Activated CD8-positive, alpha-beta T cell treated with anti-CD3 and anti-CD28 coated beads for 36 hours (primary cell): Measurements from ENCODE around the gene CLHC1. TPM values are rescaled to one million over a fixed set of nuclear protein-coding genes. Genes with fewer than 3 reads are reported as not detected.

ENCODE experiments used
- ATAC-seq: fragments of 200-7000 bp; cut with Tn5 transposase; one replicate; pipeline ENCODE4 v1.10.0; 2021; ENCODE audit warnings: mild to moderate bottlenecking, moderate library complexity
- CTCF ChIA-PET: fragments of 350-600 bp; sonication (Branson Sonifier 250); formaldehyde crosslinking; loops from one replicate; lab custom pipeline; 2021; ENCODE audit warnings: antibody characterized with exemption; lab: Charles Lee
- POLR2A ChIA-PET: fragments of 350-600 bp; sonication (Branson Sonifier 250); formaldehyde crosslinking; loops from one replicate; lab custom pipeline; 2021; ENCODE audit warnings: antibody characterized with exemption; lab: Charles Lee
- DNase-seq: peaks from one replicate; pipeline ENCODE4 v3.0.0-alpha.2; 2020
- H3K27ac Mint-ChIP-seq: one replicate; pipeline ENCODE4 v1.8.0; 2021; ENCODE audit warnings: mild to moderate bottlenecking, mixed read lengths
- H3K27me3 Mint-ChIP-seq: one replicate; pipeline ENCODE4 v1.8.0; 2021; ENCODE audit warnings: mixed read lengths
- H3K36me3 Mint-ChIP-seq: one replicate; pipeline ENCODE4 v1.8.0; 2021; ENCODE audit warnings: low read depth, mixed read lengths
- H3K4me1 Mint-ChIP-seq: one replicate; pipeline ENCODE4 v1.8.0; 2021; ENCODE audit warnings: low read depth, mixed read lengths
- H3K4me3 Mint-ChIP-seq: one replicate; pipeline ENCODE4 v1.8.0; 2021; ENCODE audit warnings: mild to moderate bottlenecking, moderate library complexity, mixed read lengths
- H3K9me3 Mint-ChIP-seq: one replicate; pipeline ENCODE4 v1.8.0; 2021; ENCODE audit warnings: mixed read lengths
- intact Hi-C: fragments of 100-400 bp; cut with micrococcal nuclease; formaldehyde crosslinking; loops from one replicate; pipeline ENCODE4 v1.10.0; 2022
- total RNA-seq, 2 experiments: library from RNA; stranded (reverse); gene quantifications; one replicate each; pipeline ENCODE4 v1.2.3, GENCODE V29; 2021
- TF ChIP-seq, protein P1 (sequence below): fragments of 200-600 bp; IDR thresholded peaks from one replicate; pipeline ENCODE4 v1.8.0; 2022; ENCODE audit warnings: antibody characterized with exemption, mild to moderate bottlenecking

Gene CLHC1
- total RNA-seq, 2 experiments from 2014 or later = 4.2 to 5.6 TPM

DNA sequence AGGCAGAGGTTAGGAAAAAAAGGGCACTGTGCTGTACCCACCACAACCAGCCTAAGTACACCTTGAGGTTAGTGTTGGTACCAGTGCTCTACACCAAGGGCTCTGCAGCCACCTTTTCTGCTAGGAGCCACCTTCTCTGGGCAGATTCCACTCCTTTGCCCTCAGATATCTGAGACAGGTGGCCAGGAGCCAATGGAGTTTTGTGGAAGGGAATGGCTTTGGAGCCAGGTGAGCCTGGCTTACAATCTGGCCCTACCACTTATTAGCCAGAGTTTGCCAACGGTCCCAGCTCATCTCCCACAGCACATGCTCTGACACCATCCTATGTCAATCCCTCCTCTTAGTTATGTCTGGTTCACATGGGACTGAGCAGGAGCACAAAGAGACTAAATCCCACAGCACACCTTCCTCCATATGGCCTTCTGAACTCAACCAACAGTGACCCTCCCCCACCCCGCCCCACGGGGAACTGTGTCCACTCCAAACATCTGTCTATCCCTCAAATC, 77.5 kb downstream of the CLHC1 start:
- intact Hi-C loops = no loop called here
- ATAC-seq (no peak), DNase-seq (no peak)
- Mint-ChIP-seq H3K36me3 (no peaks in the 10 kb centered on the region), H3K27me3 (peaks cover 1% of the 10 kb centered on the region), H3K27ac (no peak overlapping the region), H3K9me3 (no peaks in the 10 kb centered on the region), H3K4me3 (no peak overlapping the region), H3K4me1 (peaks cover 4% of the 10 kb centered on the region)
- TF ChIP-seq, protein P1, sequence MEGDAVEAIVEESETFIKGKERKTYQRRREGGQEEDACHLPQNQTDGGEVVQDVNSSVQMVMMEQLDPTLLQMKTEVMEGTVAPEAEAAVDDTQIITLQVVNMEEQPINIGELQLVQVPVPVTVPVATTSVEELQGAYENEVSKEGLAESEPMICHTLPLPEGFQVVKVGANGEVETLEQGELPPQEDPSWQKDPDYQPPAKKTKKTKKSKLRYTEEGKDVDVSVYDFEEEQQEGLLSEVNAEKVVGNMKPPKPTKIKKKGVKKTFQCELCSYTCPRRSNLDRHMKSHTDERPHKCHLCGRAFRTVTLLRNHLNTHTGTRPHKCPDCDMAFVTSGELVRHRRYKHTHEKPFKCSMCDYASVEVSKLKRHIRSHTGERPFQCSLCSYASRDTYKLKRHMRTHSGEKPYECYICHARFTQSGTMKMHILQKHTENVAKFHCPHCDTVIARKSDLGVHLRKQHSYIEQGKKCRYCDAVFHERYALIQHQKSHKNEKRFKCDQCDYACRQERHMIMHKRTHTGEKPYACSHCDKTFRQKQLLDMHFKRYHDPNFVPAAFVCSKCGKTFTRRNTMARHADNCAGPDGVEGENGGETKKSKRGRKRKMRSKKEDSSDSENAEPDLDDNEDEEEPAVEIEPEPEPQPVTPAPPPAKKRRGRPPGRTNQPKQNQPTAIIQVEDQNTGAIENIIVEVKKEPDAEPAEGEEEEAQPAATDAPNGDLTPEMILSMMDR = no peak
- ChIA-PET CTCF (interaction anchor here (1.2 to 1.7 kb wide), 2 partner anchors 10 to 14 kb away, joined by 5 read pairs; no protein-coding TSS in a partner anchor), POLR2A (interaction anchor here (1.5 kb wide), 1 partner anchor 14 kb away, joined by 3 read pairs; no protein-coding TSS in a partner anchor)

DNA sequence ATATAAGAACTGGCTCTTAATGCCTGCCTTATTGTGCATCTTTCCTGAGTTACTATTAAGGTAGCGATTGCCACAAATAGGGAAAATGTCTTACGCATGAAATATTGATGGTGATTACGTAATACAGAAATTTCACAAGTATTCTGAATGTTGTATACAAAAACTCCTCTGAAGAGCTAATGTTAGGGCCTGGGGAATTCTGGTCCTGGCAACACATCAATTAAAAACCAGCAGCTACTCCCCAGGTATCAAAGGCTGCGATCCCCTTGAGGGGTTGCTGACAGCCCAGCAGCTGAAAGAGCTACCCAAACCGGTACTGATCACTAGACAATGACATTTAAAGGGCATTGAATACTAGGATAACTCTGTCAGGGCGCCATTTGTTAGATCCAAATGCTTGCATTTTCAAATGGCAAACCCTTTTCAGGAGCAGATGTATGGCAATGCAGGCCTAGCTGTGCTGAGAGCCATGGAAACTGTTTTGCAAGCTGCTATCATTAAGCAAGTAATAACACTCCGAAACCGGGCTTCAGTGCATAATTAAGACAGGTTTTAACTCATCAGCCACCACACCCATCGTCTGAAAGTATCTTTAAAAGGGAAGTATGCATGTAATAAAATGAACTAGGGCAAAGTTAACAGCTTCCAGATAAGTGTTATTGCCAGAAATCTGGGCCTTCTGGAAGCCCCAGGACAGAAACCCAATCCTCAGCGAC, 78.4 kb downstream of the CLHC1 start:
- TF ChIP-seq, protein P1 = no peak
- Mint-ChIP-seq H3K4me1 (peaks cover 4% of the 10 kb centered on the region), H3K4me3 (no peak overlapping the region), H3K27me3 (no peaks in the 10 kb centered on the region), H3K36me3 (no peaks in the 10 kb centered on the region), H3K27ac (no peak overlapping the region), H3K9me3 (no peaks in the 10 kb centered on the region)
- ChIA-PET CTCF (interaction anchor here (1.2 to 1.7 kb wide), 2 partner anchors 11 to 15 kb away, joined by 5 read pairs; no protein-coding TSS in a partner anchor), POLR2A (interaction anchor here (1.5 kb wide), 1 partner anchor 15 kb away, joined by 3 read pairs; no protein-coding TSS in a partner anchor)
- DNase-seq (no peak), ATAC-seq (no peak)
- intact Hi-C loops = no loop called here

DNA sequence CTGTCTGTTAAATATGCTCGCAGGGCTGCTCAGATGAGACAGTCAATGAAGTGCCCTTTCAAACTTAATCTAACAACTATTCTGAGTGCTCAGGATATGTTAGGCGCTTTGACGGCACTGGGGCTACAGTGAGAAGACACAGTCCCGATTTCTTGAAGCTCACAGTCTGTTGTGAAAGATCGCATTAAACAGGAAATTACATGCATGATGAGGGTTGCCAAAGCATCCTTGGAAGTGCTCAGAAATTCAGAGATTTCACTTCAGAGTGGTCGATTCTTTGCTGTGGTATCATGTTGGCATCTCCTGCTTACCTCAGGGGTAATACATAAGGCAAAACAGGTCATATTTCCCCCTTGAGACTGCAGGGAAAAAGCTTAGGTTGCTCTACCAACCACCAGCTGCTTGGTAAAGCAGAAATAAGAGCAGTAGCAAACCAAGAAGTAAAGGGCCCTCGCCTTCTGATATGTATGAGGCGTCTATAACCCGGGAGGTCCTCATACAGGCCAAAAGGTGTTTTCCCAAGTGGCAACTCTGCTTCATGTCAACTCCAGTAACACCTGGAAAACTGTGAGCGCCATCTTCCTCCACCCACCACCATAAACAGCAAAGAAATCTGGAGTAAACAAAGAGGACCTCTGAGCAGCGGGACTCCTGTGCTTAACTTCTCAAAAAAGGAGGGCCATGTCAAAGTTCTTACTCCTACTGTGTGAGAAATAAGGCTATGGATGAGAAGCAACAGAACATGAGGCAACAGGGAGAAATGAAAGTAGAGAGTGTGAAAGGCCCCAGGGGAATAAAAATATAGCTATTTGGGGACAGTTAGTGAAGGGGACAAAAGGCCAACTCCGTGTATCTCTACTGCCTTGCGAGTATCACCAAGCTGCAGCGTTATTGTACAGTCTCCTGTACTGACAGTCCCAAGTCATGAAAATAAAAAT, 79.3 kb downstream of the CLHC1 start:
- ATAC-seq (no peak), DNase-seq (no peak)
- TF ChIP-seq, protein P1 = no peak
- Mint-ChIP-seq H3K4me1 (peaks cover 4% of the 10 kb centered on the region), H3K36me3 (no peaks in the 10 kb centered on the region), H3K27ac (no peak overlapping the region), H3K9me3 (no peaks in the 10 kb centered on the region), H3K4me3 (no peak overlapping the region), H3K27me3 (no peaks in the 10 kb centered on the region)
- intact Hi-C loops = no loop called here
- ChIA-PET POLR2A (interaction anchor here (1.5 kb wide), 1 partner anchor 16 kb away, joined by 3 read pairs; no protein-coding TSS in a partner anchor), CTCF (interaction anchor here (1.2 kb wide), 1 partner anchor 16 kb away, joined by 5 read pairs; no protein-coding TSS in a partner anchor)

DNA sequence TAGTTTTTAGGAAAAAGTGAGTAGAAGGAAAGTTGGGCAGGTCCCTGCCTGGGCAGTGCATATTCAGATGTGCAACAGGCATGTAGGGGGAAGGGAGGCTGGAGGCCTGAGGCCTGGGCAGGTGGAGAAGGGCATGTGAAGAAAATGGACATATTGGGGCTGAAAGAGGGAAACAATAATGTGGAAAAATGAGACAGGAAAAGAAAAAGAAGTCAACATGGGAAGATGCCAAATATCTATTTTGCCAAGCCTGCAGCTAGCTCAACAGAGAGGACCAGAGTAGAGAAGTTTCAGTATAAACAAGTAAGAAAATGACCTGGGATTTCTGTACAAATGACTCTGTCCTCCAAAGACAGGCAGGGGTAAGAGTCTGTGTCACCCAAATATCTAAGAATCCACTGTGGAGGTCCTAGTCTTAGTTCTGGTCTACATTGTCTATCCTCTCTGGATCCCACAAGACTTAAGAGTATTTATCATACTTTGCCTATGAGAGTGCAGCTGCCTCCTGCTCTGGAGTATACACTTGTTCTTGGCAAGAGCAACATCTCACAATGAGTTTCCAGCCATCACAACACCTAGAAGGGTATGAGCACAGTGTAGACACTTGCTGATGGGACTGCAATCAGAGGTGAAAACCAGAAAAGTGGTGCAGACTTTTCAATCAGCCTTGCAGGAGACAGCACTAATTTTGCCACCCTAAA, 80.2 kb downstream of the CLHC1 start:
- Mint-ChIP-seq H3K27ac (no peak overlapping the region), H3K9me3 (no peaks in the 10 kb centered on the region), H3K4me1 (no peaks in the 10 kb centered on the region), H3K36me3 (no peaks in the 10 kb centered on the region), H3K4me3 (no peak overlapping the region), H3K27me3 (no peaks in the 10 kb centered on the region)
- ChIA-PET CTCF (no interaction called here), POLR2A (no interaction called here)
- ATAC-seq = no peak
- TF ChIP-seq, protein P1 = no peak
- no peak for DNase-seq
- intact Hi-C loops = no loop called here
